SK-N-SH (cell line): Measurements from ENCODE around the gene GPR173.

Source experiments
- ELF1 ChIP-seq: IDR thresholded peaks from 2 replicates; pipeline ENCODE4 v1.4.0; 2012
- EZH2phosphoT487 ChIP-seq: fragments of 200-600 bp; sonication (generic); IDR thresholded peaks from 2 replicates; pipeline ENCODE4 v1.6.1; 2017; ENCODE audit warnings: low read depth, mixed run types, mild to moderate bottlenecking, antibody characterized with exemption, moderate library complexity, borderline replicate concordance
- RAD21 ChIP-seq: IDR thresholded peaks from 2 replicates; pipeline ENCODE4 v1.6.1; 2012; ENCODE audit warnings: mild to moderate bottlenecking, low read length
- SMC3 ChIP-seq: IDR thresholded peaks from 2 replicates; pipeline ENCODE4 v1.6.1; 2012; ENCODE audit warnings: low read depth, low read length, improper control_type of control experiment

GRCh38 chrX:53048169-53049126, at the start of gene GPR173:
- no peak for TF ChIP-seq RAD21
- TF ChIP-seq SMC3: no peak
- TF ChIP-seq ELF1: no peak
- TF ChIP-seq EZH2phosphoT487: no peak
